ENCODE data around the gene CABP4. TPM values are rescaled to one million over a fixed set of nuclear protein-coding genes. Genes with fewer than 3 reads are reported as not detected.
A peak's percentile ranks its signal among the peaks of the same experiment; 100 is the strongest.
"Not testable (repeated sequence)": the region's sequence is repeated elsewhere in the genome, so short reads cannot be mapped to it uniquely, and the experiment has no call there.

Gene CABP4
- polyA plus RNA-seq, 6 donors from 2014 or later, result 1.5 to 6.8 (median 2.1) TPM; not detected in 1

GRCh38 chr11:67422891-67423290, 32.3 kb upstream of the CABP4 start:
- no peak for DNase-seq
- Mint-ChIP-seq H3K4me1 (peaks cover 39 to 46% (median 46%) of the 10 kb centered on the region in 3 donors), H3K27ac (peak overlapping the region in 3 of 6 donors; percentile 54 to 93 (median 71)), H3K4me3 (peak overlapping the region in 4 of 8 donors; percentile 31 to 78 (median 54)), H3K27me3 (no peaks in the 10 kb centered on the region), H3K9me3 (no peaks in the 10 kb centered on the region), H3K36me3 (no peaks in the 10 kb centered on the region)
- ATAC-seq (ENCODE audit: low read depth in 2 of 2), result no peak

- Mint-ChIP-seq H3K4me1 (peaks cover 34 to 46% (median 45%) of the 10 kb centered on the region in 3 donors), H3K27me3 (no peaks in the 10 kb centered on the region), H3K9me3 (no peaks in the 10 kb centered on the region), H3K27ac (peak overlapping the region in 1 of 6 donors; percentile 71), H3K36me3 (no peaks in the 10 kb centered on the region), H3K4me3 (peak overlapping the region in 1 of 8 donors; percentile 78)
- ATAC-seq (ENCODE audit: low read depth in 2 of 2) (no peak), DNase-seq (no peak)
Observed at GRCh38 chr11:67423466-67423865, 31.7 kb upstream of the CABP4 start.

- no peak for DNase-seq
- no peaks in the 10 kb centered on the region for H3K27me3 Mint-ChIP-seq
- H3K4me3 Mint-ChIP-seq, result peak overlapping the region in 1 of 8 donors; percentile 59
- no peak for ATAC-seq (ENCODE audit: low read depth in 2 of 2)
- peaks cover 32 to 41% (median 40%) of the 10 kb centered on the region in 3 donors for H3K4me1 Mint-ChIP-seq
- H3K27ac Mint-ChIP-seq, result no peak overlapping the region
- H3K9me3 Mint-ChIP-seq, result no peaks in the 10 kb centered on the region
- no peaks in the 10 kb centered on the region for H3K36me3 Mint-ChIP-seq
Observed at GRCh38 chr11:67423891-67424613, 31.1 kb upstream of the CABP4 start.

GRCh38 chr11:67427364-67427859, 27.7 kb upstream of the CABP4 start:
- not testable (repeated sequence) for DNase-seq; ATAC-seq (ENCODE audit: low read depth in 2 of 2); H3K9me3 Mint-ChIP-seq; H3K27me3 Mint-ChIP-seq; H3K36me3 Mint-ChIP-seq
- Mint-ChIP-seq H3K27ac (peak overlapping the region in 5 of 6 donors; percentile 21 to 98 (median 96)), H3K4me3 (peak overlapping the region; percentile 86 to 99 (median 98)), H3K4me1 (peaks cover 22 to 47% (median 30%) of the 10 kb centered on the region in 3 donors)

GRCh38 chr11:67428052-67429001, 26.8 kb upstream of the CABP4 start, which contains the start of gene RPS6KB2:
Gene RPS6KB2, plus strand, starts transcription at chr11:67428494. Its CDS starts 52 bp downstream, at chr11:67428546.
- Mint-ChIP-seq H3K27me3 (no peaks in the 10 kb centered on the region), H3K4me1 (peaks cover 14 to 49% (median 31%) of the 10 kb centered on the region in 3 donors), H3K4me3 (peak within 1 kb of the TSS; percentile 86 to 99 (median 98)), H3K27ac (peak within 1 kb of the TSS; percentile 88 to 98 (median 97)), H3K9me3 (no peaks in the 10 kb centered on the region), H3K36me3 (peaks cover 0 to 7% of the 10 kb centered on the region in 2 donors)
- ATAC-seq (ENCODE audit: low read depth in 2 of 2), result peak; percentile 92 to 95
- DNase-seq, result peak; percentile 99

- H3K4me1 Mint-ChIP-seq, result peaks cover 19 to 55% (median 39%) of the 10 kb centered on the region in 3 donors
- DNase-seq, result no peak
- no peaks in the 10 kb centered on the region for H3K27me3 Mint-ChIP-seq
- peak overlapping the region in 3 of 6 donors; percentile 39 to 88 (median 72) for H3K27ac Mint-ChIP-seq
- H3K36me3 Mint-ChIP-seq, result peaks cover 0 to 7% of the 10 kb centered on the region in 2 donors
- H3K4me3 Mint-ChIP-seq, result peak overlapping the region; percentile 86 to 99 (median 98)
- no peaks in the 10 kb centered on the region for H3K9me3 Mint-ChIP-seq
- no peak for ATAC-seq (ENCODE audit: low read depth in 2 of 2)
Observed at GRCh38 chr11:67429038-67429668, 26.0 kb upstream of the CABP4 start.

- no peaks in the 10 kb centered on the region for H3K9me3 Mint-ChIP-seq
- H3K27me3 Mint-ChIP-seq, result no peaks in the 10 kb centered on the region
- ATAC-seq (ENCODE audit: low read depth in 2 of 2) (no peak), DNase-seq (no peak)
- H3K27ac Mint-ChIP-seq, result peak overlapping the region in 1 of 6 donors; percentile 56
- H3K4me3 Mint-ChIP-seq, result peak overlapping the region; percentile 30 to 99 (median 96)
- H3K4me1 Mint-ChIP-seq, result peaks cover 15 to 56% (median 44%) of the 10 kb centered on the region in 3 donors
- H3K36me3 Mint-ChIP-seq, result peaks cover 0 to 7% of the 10 kb centered on the region in 2 donors
Observed at GRCh38 chr11:67429722-67430121, 25.4 kb upstream of the CABP4 start.

- Mint-ChIP-seq H3K36me3 (peaks cover 7 to 12% of the 10 kb centered on the region in 2 donors), H3K4me3 (peak overlapping the region in 6 of 8 donors; percentile 23 to 94 (median 68)), H3K9me3 (no peaks in the 10 kb centered on the region), H3K4me1 (peaks cover 24 to 58% (median 58%) of the 10 kb centered on the region in 3 donors), H3K27ac (peak overlapping the region in 5 of 6 donors; percentile 45 to 90 (median 83)), H3K27me3 (no peaks in the 10 kb centered on the region)
- DNase-seq (no peak), ATAC-seq (ENCODE audit: low read depth in 2 of 2) (no peak)
Observed at GRCh38 chr11:67431346-67432249, 23.6 kb upstream of the CABP4 start.

GRCh38 chr11:67432655-67433349, 22.4 kb upstream of the CABP4 start:
- no peak for ATAC-seq (ENCODE audit: low read depth in 2 of 2)

GRCh38 chr11:67433536-67434394, 21.4 kb upstream of the CABP4 start:
- no peak for DNase-seq
- Mint-ChIP-seq H3K36me3 (peaks cover 7 to 16% of the 10 kb centered on the region in 2 donors), H3K9me3 (no peaks in the 10 kb centered on the region), H3K27me3 (no peaks in the 10 kb centered on the region), H3K4me3 (peak overlapping the region; percentile 47 to 96 (median 64)), H3K4me1 (peaks cover 31 to 64% (median 56%) of the 10 kb centered on the region in 3 donors), H3K27ac (peak overlapping the region in 4 of 6 donors; percentile 32 to 76 (median 54))
- no peak for ATAC-seq (ENCODE audit: low read depth in 2 of 2)

More at GRCh38 chr11:67432655-67433349, 22.4 kb upstream of the CABP4 start:
- Mint-ChIP-seq H3K36me3 (peaks cover 7 to 16% of the 10 kb centered on the region in 2 donors), H3K27ac (peak overlapping the region in 3 of 6 donors; percentile 59 to 87 (median 79)), H3K9me3 (no peaks in the 10 kb centered on the region), H3K4me1 (peaks cover 28 to 60% (median 58%) of the 10 kb centered on the region in 3 donors), H3K4me3 (peak overlapping the region in 3 of 8 donors; percentile 35 to 94 (median 63)), H3K27me3 (no peaks in the 10 kb centered on the region)
- no peak for DNase-seq

Measured in naive B cell (primary cell).